ENCODE data around the gene SLC18A2. TPM values are rescaled to one million over a fixed set of nuclear protein-coding genes. Genes with fewer than 3 reads are reported as not detected.

Gene SLC18A2
- total and polyA plus RNA-seq, 2 of the 8 experiments (the other 6 are each of a cell fraction or from before 2014, with no cell fraction given): 6.5 to 7.0 TPM

- TF ChIP-seq CHD7 (IDR thresholded peaks at IDR 0.05; ENCODE audit: insufficient replicate concordance, low read length) (no peak), POLR2AphosphoS5 (IDR thresholded peaks at IDR 0.05; ENCODE audit: low read depth, low read length) (no peak), ATF3 (IDR thresholded peaks at IDR 0.05; ENCODE audit: insufficient read depth, low read depth, low read length) (no peak), EZH2 (IDR thresholded peaks at IDR 0.05; ENCODE audit: low read depth, low read length, severe bottlenecking) (no peak), CHD2 (IDR thresholded peaks at IDR 0.05; ENCODE audit: low read length) (no peak), SIRT6 (IDR thresholded peaks at IDR 0.05; ENCODE audit: low read length) (no peak), POU5F1 (IDR thresholded peaks at IDR 0.05; ENCODE audit: low read depth, low read length) (no peak), FOSL1 (IDR thresholded peaks at IDR 0.05; ENCODE audit: insufficient read depth, low read depth, low read length) (no peak), YY1 (IDR thresholded peaks at IDR 0.05; ENCODE audit: low read depth, low read length) (peak; percentile 63; the same call in 1 of the 2 replicates), NANOG (IDR thresholded peaks at IDR 0.05; ENCODE audit: insufficient read depth, low read depth, low read length, poor library complexity, severe bottlenecking) (no peak), RFX5 (IDR thresholded peaks at IDR 0.05; ENCODE audit: borderline replicate concordance, low read depth, low read length) (0 out of 2 replicates have a peak, but pooled peaks have one; percentile 40)
These were observed 19.7 kb upstream of the SLC18A2 start (continued) for GRCh38 chr10:117221156-117221711.
